ENCODE results near the gene WNT5B. TPM values are rescaled to one million over a fixed set of nuclear protein-coding genes. Genes with fewer than 3 reads are reported as not detected.

Gene WNT5B
- total and polyA plus RNA-seq, 2 of the 8 experiments (the other 6 are each of a cell fraction or from before 2014, with no cell fraction given): 0.91 to 1.2 TPM

- H4K8ac ChIP-seq (ENCODE audit: extremely low read depth, insufficient read depth, low read length): no peak overlapping the region
- no peaks in the 10 kb centered on the region; a peak in 1 of 7 replicates for H3K4me1 ChIP-seq (replicated peaks in 1 of 4; ENCODE audit: control insufficient read depth in 3 of 4, insufficient read depth in 4 of 4, low read length in 3 of 4)
- no peak overlapping the region for H2BK5ac ChIP-seq (ENCODE audit: low read depth, low read length)
- no peak overlapping the region for H3K9ac ChIP-seq (replicated peaks in 1 of 4; ENCODE audit: extremely low read depth in 1 of 4, low read depth in 3 of 4, low read length in 3 of 4)
- whole genome bisulfite sequencing, 2 experiments (ENCODE audit: extremely low coverage in 1 of 2, insufficient coverage in 1 of 2, insufficient read length in 1 of 2, insufficient replicate concordance in 2 of 2, low coverage in 1 of 2, low lambda C conversion rate in 2 of 2, missing lambda C conversion rate in 1 of 2): 84% methylated on average over 13 of the region's 13 CpGs; no CpG with 5 or more reads in 1 of the 2 experiments
- H3K4ac ChIP-seq (replicated peaks; ENCODE audit: insufficient read length, low read depth, low read length): no peak overlapping the region
- H3K79me1 ChIP-seq (ENCODE audit: low read depth, low read length): no peaks in the 10 kb centered on the region
- no peaks in the 10 kb centered on the region for H3K9me3 ChIP-seq (ENCODE audit: insufficient read depth in 2 of 2, low read depth in 1 of 2, low read length in 1 of 2)
- no peaks in the 10 kb centered on the region for H3K23me2 ChIP-seq (ENCODE audit: low read depth, low read length)
- H3K27ac ChIP-seq (ENCODE audit: low read depth, low read length): no peak overlapping the region
- no peak overlapping the region for H3K23ac ChIP-seq (ENCODE audit: insufficient read length)
- H2BK20ac ChIP-seq (ENCODE audit: low read length): no peak overlapping the region
- FAIRE-seq (no peak), DNase-seq (ENCODE audit: low read depth in 1 of 2, low spot score in 2 of 2) (no peak)
- no peak overlapping the region for H2AFZ ChIP-seq (ENCODE audit: low read length)
- no peak overlapping the region for H3K56ac ChIP-seq (replicated peaks; ENCODE audit: insufficient read length, low read depth, low read length)
- peaks cover 0 to 8% (median 2%) of the 10 kb centered on the region in 4 experiments; a peak in 4 of 7 replicates for H3K27me3 ChIP-seq (replicated peaks in 1 of 4; ENCODE audit: control insufficient read depth in 3 of 4, extremely low read depth in 1 of 4, insufficient read depth in 3 of 4, low read length in 3 of 4)
- H3K14ac ChIP-seq (ENCODE audit: insufficient read length): no peak overlapping the region
- H3K18ac ChIP-seq (ENCODE audit: extremely low read depth, low read length): no peak overlapping the region
- H3K4me2 ChIP-seq (ENCODE audit: insufficient read depth in 1 of 2, low read depth in 2 of 2, low read length in 2 of 2): no peak overlapping the region
- no peak overlapping the region for H4K5ac ChIP-seq (ENCODE audit: insufficient read length, low read depth, low read length)
- no peak overlapping the region for H2BK12ac ChIP-seq (ENCODE audit: low read depth, low read length)
- H2BK120ac ChIP-seq (replicated peaks; ENCODE audit: low read depth, low read length): no peak overlapping the region
- ChIA-PET POLR2A (ENCODE audit: partially characterized antibody) (no interaction called here), CTCF (ENCODE audit: partially characterized antibody) (interaction anchor here (1.3 kb wide), 2 partner anchors 17 to 28 kb away, joined by 3 read pairs; partner anchors contain the start of gene WNT5B)
- no peaks in the 10 kb centered on the region for H3K36me3 ChIP-seq (ENCODE audit: control insufficient read depth in 2 of 4, insufficient read depth in 4 of 4, low read length in 3 of 4)
- H2AK5ac ChIP-seq (ENCODE audit: low read depth, low read length): no peak overlapping the region
- H4K20me1 ChIP-seq (replicated peaks in 1 of 2; ENCODE audit: control insufficient read depth in 1 of 2, insufficient read depth in 2 of 2, low read length in 2 of 2): no peaks in the 10 kb centered on the region
- no peak overlapping the region for H2BK15ac ChIP-seq (ENCODE audit: low read length)
- no peak overlapping the region for H4K91ac ChIP-seq (replicated peaks; ENCODE audit: insufficient read length, low read length)
- H3K4me3 ChIP-seq (ENCODE audit: extremely low read depth in 1 of 4, insufficient read depth in 2 of 4, low read depth in 3 of 4, low read length in 4 of 4): no peak overlapping the region
- no peaks in the 10 kb centered on the region for H3K79me2 ChIP-seq (ENCODE audit: control insufficient read depth in 1 of 2, insufficient read depth in 2 of 2, low read length in 2 of 2)
- TF ChIP-seq CEBPB (IDR thresholded peaks at IDR 0.05; ENCODE audit: low read depth, low read length) (no peak), CTBP2 (IDR thresholded peaks at IDR 0.05; ENCODE audit: borderline replicate concordance, insufficient read depth, insufficient read length, low read length) (no peak), ATF3 (IDR thresholded peaks at IDR 0.05; ENCODE audit: insufficient read depth, low read depth, low read length) (no peak), MAX (IDR thresholded peaks at IDR 0.05) (no peak), CHD2 (IDR thresholded peaks at IDR 0.05; ENCODE audit: low read length) (no peak), FOSL1 (IDR thresholded peaks at IDR 0.05; ENCODE audit: insufficient read depth, low read depth, low read length) (no peak), PHF8 (conservative IDR thresholded peaks at IDR 0.05; ENCODE audit: low read depth, low read length) (no peak), HDAC6 (IDR thresholded peaks at IDR 0.05; ENCODE audit: low read depth, low read length) (no peak), ASH2L (IDR thresholded peaks at IDR 0.05; ENCODE audit: low read length) (no peak), KDM5A (IDR thresholded peaks at IDR 0.05; ENCODE audit: low read length) (no peak), SRF (IDR thresholded peaks at IDR 0.05; ENCODE audit: low read depth, low read length) (no peak), E2F6 (IDR thresholded peaks at IDR 0.05) (no peak)
These were observed 17.0 kb upstream of the WNT5B start for GRCh38 chr12:1611803-1612572.

Data from H1 (cell line).